GM12873 (cell line): ENCODE measurements around the gene DNER.

Source experiments
- CTCF ChIP-seq: IDR thresholded peaks from 2 replicates; pipeline ENCODE4 v1.5.1; 2012; ENCODE audit warnings: low read depth, mild to moderate bottlenecking, moderate library complexity, low read length, control low read depth; ENCODE audit not compliant: insufficient read depth; ENCODE audit errors: missing control alignments

DNER gene

GRCh38 chr2:229445019-229445418, 269.3 kb downstream of the DNER start:
- TF ChIP-seq CTCF, result no peak

- no peak for TF ChIP-seq CTCF
Measured at GRCh38 chr2:229443546-229444268, 270.6 kb downstream of the DNER start.

- no peak for TF ChIP-seq CTCF
Measured at GRCh38 chr2:229443141-229443540, 271.2 kb downstream of the DNER start.

GRCh38 chr2:229438430-229439159, 275.8 kb downstream of the DNER start:
- TF ChIP-seq CTCF, result no peak

- no peak for TF ChIP-seq CTCF
Measured at GRCh38 chr2:229437467-229437866, 276.9 kb downstream of the DNER start.

GRCh38 chr2:229434187-229434586, 280.2 kb downstream of the DNER start:
- no peak for TF ChIP-seq CTCF

GRCh38 chr2:229433351-229433750, 281.0 kb downstream of the DNER start:
- no peak for TF ChIP-seq CTCF
